ENCODE results near the gene MC5R. TPM values are rescaled to one million over a fixed set of nuclear protein-coding genes. Genes with fewer than 3 reads are reported as not detected.

The MC5R gene
- not detected in 2 replicates for total RNA-seq

DNA sequence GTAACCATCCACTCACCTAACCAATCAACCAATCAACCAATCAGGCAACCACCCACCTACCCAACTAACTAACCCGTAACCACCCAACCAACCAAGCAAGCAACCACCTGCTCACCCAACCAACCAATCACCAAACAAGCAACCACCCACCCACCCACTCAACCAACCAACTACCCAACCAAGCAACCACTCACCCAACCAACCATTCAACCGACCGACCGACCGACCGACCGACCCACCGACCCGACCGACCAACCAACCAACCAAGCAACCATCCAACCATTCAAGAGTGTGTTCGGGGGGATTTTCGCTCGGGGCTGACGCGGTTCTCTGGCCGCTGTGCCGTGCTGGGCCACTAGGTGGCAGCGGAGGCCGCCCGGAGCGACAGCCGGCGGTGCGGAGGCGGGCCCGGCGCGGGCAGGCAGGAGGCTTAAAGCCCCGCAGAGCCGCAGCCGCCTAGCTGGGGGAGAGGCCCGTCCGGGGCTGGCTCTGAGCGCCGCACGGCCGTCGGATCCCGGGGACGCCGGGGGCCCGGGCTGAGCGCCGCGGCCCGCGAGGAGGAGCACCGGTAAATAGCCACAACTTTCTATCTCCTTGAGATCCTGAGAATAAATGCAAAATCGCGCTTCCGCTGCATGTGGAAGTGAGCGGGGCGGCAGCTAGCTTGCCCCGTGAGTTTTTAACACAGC, at the start of gene MC5R:
TSS of gene MC5R (plus strand) at position 443 of the 689 bp plus-strand sequence. CDS start 1,617 bp downstream, outside the sequence.

Other genes with a start within 250 kb of the MC5R start
- 22.0 and 28.3 TPM in 2 replicates for gene FAM210A, start 97.6 kb upstream of the MC5R start, total RNA-seq
- 19.5 and 31.6 TPM in 2 replicates for gene RNMT, start 97.5 kb upstream of the MC5R start, total RNA-seq
- gene MC2R, start 91.4 kb downstream of the MC5R start, total RNA-seq, result not detected in 2 replicates